Kidney capillary endothelial cell (primary cell): ENCODE data around the gene NQO1.

Experiments
- DNase-seq: peaks from one replicate; pipeline ENCODE4 v3.0.0-alpha.2; 2018; ENCODE audit warnings: low spot score

The NQO1 gene

DNA sequence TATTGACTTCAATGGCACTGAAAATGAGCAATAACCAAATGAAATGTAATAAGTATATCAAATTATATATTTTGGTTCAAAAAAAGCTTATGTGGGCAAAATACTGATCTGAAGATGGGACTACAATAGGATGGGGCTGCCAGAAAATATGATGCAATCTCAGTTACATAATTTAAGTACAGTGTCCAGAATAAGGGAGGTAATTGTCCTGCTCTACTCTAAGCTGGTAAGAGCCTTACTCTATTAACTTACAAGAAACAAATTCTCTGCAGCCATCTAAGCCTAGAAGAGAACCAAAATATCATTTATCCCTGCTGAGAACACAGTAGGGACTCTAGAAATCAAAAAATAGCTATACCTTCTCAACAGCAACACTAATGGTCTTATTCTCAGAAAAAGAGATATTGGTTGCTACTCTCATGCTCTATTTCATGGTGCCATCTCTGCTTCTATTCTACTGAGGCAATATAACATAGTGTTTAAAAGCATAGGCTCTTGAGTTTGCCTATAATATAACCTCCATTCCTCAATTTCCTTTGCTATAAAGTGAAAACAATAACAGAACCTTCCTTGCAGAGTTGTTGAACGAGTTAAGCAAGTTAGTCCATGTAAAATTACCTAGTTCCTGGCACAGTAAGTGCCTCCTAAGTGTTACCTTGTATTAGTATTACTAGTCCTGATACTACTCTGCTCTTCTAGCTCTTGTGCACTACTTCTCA is 19.9 kb downstream of the NQO1 start:
- no peak for DNase-seq

DNA sequence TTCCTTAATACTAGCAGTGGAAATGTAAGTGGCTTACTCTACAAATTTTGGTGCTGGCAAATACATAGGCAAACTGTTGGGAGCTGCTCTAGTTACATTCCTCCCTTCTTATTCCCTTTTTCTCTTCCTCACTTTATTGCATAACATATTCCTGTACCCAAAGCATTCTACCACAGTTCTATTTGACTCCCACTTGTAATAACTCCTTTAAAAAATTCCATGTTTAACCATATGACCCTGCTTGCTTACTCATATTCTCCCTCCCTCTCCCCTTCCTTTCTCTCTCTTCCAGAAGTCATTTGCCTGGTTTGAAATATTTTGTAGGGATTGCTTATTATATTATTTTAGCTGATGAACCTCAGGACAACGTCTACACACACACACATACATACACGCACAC is 22.7 kb downstream of the NQO1 start:
- no peak for DNase-seq

DNA sequence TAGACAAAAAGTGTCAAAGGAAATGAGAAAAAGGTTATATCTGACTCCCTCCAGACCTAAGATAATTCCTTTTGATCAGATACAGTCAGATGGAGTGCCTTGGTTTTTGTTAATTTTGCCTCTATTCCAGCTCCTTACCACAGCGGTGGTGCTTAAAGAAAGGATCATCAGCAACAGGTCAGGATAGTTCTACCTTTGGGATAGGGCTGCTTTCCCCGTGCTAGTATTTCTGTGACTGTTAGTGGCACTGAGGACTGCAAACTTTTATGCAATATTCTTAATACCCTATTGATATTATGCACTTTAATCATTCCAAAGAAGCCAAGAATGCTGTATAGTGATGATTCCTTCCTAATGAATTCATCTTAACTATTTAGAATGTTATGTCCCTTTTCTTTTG is 24.5 kb downstream of the NQO1 start:
- DNase-seq, result no peak

DNA sequence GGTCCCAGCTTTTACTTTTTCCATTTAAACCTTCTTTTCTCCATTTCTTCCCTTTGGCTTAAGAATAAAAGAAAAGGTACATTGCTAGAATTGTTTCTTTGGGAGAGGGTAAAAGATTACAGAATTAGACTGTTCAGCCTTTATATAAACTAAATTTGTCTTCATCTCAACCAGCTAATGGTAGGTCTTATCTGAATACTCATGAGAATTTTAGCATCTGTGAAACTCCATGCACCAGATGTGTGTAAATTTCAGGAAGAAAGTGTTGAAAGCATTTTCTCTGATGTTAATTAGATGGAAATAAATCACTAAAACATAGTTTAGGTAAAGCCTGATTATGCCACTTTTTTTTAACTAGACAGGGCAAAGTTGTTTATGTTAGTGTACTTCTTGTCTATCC is 24.9 kb downstream of the NQO1 start:
- DNase-seq, result no peak

DNA sequence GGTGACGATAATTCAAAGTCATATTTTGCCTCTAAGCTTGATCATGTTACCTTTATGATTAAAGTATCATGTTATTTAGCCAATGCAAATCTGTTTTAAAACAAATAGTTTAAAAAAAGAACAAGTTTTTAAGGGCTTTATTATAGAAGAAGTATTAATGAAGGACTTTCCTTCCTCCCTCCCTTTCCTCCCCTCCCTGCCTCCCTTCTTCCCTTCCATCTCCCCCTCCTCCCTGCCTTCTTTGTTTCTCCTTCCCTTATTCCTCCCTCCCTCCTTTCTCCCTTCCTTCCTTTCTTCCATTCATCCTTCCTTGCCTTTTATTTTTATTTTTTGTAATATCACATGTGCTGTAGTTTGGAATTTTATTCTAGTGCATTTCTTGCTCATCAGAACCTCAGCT is 26.4 kb downstream of the NQO1 start:
- DNase-seq, result no peak

DNA sequence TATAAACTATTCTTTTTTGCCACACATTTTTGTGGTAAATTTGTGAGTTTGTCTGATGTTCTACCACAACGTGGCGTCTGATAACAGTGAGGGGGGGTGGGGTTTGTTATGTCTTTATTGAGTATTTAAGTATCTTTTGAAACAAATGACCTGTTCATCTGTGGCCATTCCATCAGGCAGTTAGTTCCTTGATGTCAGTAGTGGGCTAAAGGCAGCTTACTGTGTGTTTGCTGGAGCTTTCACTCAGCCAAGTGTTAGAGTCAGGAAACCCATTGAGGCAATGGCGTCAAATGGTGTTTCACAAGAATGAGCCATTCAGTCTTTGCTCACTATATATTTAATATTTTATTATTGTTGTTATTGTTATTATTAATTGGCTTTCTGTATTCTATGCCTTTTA is 28.0 kb downstream of the NQO1 start:
- no peak for DNase-seq

DNA sequence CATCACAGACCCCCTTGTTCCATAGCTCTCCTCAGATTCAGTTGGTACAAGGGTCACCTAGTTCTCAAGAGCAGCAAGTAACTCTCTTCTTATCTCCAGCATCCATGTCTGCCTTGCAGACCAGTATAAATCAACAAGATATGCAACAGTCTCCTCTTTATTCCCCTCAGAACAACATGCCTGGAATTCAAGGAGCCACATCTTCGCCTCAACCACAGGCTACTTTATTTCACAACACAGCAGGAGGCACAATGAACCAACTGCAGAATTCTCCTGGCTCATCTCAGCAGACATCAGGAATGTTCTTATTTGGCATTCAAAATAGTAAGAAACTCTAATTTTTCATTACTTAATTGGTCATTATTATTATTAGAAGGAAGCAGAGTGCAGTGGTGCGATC is 32.4 kb downstream of the NQO1 start:
- DNase-seq, result no peak

DNA sequence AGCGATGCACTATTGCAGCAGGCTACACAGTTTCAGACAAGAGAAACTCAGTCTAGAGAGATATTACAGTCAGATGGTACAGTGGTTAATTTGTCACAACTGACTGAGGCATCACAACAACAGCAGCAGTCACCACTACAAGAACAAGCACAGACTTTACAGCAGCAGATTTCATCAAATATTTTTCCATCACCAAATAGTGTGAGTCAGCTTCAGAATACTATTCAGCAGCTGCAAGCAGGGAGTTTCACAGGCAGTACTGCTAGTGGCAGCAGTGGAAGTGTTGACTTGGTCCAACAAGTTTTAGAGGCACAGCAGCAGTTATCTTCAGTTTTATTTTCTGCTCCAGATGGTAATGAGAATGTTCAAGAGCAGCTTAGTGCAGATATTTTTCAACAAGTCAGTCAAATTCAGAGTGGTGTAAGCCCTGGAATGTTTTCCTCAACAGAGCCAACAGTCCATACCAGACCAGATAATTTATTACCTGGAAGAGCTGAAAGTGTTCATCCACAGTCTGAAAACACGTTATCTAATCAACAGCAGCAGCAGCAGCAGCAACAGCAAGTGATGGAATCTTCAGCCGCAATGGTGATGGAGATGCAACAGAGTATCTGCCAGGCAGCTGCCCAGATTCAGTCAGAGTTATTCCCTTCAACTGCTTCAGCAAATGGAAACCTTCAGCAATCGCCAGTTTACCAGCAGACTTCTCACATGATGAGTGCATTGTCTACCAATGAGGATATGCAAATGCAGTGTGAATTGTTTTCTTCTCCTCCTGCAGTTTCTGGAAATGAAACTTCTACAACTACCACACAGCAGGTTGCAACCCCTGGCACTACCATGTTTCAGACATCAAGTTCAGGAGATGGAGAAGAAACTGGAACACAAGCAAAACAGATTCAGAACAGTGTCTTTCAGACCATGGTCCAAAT is 34.1 kb downstream of the NQO1 start:
- DNase-seq, result no peak

DNA sequence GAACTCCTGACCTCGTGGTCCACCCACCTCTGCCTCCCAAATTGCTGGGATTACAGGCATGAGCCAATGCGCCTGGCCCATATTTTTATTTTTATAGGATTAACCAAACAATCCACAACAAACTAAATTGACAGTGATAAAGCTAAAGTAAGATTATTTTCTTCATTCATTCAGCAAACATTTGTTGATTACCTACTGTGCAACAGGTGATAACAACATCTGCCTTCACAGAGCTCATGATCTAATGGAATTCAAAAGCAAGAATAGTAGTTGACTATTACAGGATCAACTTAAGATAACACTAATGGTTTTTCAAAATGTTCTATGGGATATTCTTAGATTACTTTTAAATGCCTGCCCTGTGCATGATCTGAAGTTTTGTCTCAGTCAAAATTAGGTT is 37.8 kb downstream of the NQO1 start:
- DNase-seq, result no peak

DNA sequence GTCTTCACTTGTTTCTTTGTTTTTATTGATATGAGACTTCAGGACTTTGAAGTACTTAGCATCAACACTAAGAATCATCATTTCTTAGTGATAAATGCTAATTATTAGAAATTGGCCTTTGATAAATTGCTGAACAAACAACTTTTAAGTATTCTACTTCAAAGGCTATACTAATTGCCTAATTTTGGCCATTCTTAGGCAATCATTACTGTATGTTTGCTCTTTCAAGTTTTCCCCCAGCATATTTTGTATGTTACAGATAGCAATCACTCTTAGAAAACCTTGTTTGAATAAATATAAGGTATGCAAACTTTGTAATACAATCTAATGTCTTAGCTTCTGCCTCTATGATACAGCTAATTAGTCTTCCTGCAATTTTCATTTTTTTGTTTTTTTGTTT is 46.0 kb downstream of the NQO1 start:
- no peak for DNase-seq

DNA sequence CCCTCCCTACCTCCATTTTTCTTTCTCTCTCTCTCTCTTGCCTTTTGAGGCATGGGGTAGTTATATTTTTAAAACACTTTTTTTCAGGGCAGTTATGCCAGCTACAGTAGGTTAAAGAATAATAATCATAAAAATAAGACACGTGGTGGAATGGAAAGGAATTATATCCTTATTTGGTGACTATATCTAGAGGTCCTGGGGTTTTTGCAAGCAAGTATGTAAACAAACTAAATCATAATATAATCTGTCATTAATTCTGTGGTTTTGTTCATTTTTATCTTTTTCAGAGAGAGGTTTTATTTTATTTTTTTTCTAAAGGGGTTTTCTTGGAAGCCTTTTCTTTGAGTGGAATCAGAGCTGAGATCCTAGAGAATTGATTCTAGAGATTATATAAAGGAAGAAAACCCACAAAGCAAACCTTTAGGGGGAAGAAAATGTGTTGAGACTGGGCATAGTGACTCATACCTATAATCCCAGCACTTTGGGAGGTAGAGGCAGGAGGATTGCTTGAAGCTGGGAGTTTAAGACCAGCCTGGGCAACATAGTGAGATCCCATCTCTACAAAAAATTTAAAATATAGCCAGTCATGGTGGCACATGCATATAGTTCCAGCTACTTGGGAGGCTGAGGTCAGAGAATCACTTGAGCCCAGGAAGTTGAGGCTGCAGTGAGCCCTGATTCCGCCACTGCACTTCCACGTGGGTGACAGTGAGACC is 53.2 kb downstream of the NQO1 start:
- no peak for DNase-seq

DNA sequence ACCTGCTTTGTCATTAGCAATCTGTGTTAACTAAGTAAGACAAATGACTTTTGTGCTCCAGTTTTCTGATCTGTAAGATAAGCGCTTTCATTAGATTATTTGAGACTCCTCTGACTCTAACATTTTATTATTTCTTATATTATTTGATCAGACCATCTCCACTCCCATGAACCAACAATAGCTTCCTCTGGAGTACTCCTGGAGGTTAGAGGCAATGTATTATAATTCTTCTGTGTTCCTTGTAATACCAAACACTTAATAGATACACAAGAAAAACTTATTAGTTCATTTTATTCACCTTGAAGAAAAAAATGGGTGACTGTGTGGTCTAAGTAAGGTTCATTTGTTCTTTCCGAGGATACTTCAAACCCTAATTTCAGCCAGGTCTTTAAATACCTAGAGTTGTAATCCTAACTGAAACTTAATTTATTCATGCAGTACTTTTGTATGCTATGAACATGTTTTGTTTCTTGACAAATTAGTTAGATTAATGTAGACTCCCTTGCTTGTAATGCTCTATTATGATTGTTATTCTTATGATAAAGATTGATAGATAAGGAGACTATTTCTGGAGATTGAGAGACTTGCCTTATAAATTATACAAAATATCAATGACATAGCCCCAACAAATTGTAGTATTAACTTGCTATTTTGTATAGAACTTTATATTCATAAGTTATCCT is 53.9 kb downstream of the NQO1 start:
- no peak for DNase-seq

DNA sequence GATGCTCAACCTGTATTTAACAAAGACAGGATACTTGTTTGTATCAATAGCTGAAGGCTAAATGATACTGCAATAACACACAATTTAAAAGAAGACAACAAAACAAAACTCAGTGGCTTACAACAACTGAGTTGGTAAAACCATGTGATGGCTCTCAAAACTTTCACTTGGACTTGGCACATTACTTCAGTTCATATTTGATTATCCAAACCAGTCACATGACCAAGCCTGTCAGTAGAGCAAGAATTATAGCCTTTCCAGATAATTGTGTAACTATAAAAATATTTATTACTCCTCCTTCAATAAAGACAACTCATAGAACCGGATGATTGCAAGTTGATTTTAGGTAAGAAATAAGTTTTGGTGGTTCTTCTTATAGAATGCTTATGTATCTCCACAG is 56.8 kb downstream of the NQO1 start:
- DNase-seq, result no peak

DNA sequence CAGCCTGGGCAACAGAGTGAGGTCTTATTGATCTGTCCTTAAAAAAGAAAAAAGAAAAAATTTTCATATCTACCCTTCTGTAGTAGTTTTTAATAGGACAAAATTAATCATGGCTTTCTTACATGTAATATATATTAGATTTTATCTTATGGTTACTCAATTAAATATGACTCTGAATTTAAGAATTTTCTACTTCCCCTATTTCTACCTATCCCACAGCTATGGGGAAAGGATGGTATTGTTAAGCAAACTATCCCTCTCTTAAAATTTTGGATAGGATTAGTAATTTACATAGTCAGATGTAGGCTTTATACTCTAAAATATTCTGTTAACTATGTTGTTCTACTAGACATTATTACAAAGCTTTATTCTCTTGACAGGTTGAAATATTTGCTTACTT is 62.5 kb downstream of the NQO1 start:
- no peak for DNase-seq

DNA sequence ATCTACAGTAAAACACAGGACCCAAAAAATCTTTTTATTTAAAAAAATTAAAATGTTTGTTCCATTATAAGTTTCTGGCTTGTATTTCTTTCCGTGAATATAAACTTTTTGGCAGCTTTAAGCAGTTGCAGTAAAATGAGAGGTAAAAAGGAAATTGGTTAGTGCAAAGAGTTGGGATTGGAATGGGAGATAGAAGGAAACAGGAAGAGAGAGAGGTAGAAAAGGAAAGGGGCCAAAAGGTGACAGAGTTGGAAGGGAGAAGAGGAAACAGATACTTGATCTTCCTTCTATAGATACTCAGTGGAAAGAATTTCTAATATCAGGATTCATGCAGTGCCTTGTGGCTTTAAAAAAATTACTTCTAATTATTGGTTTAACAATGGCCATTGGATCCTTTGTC is 63.5 kb downstream of the NQO1 start:
- DNase-seq, result no peak

DNA sequence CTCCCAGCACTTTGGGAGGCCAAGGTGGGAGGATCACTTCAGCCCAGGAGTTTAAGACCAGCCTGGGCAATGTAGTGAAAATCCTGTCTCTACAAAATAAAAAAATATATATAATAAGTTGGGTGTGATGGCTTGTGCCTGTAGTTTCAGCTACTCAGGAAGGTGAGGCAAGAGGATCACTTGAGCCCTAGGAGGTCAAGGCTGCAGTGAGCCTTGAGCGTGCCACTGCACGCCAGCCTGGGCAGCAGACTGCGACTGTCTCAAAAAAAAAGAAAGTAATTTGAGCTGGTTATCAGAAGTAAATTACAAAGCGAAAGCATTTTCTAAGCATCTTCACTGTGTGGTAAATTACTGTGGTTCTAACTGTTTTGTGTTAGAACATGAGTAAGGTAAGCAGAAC is 66.2 kb downstream of the NQO1 start:
- DNase-seq, result no peak
